Mesenchymal stem cell (in vitro differentiated cells and primary cell): Measurements from ENCODE around the gene ACACA.

Source experiments
- DNase-seq: peaks from one replicate; pipeline ENCODE4 v3.0.0-alpha.2; 2013
- H2AFZ ChIP-seq: one replicate; pipeline ENCODE4 v1.6.1; 2013; ENCODE audit warnings: low read depth, mild to moderate bottlenecking, control low read depth, inconsistent platforms, low read length, moderate library complexity
- H2AK5ac ChIP-seq: 2 replicates; pipeline ENCODE4 v1.6.1; 2013; ENCODE audit warnings: low read length, moderate library complexity, mild to moderate bottlenecking, inconsistent platforms; ENCODE audit not compliant: severe bottlenecking
- H2BK120ac ChIP-seq: one replicate; pipeline ENCODE4 v1.6.1; 2013; ENCODE audit warnings: low read depth, mild to moderate bottlenecking, inconsistent platforms, low read length, moderate library complexity
- H2BK12ac ChIP-seq, 2 experiments: one replicate each; pipeline ENCODE4 v1.6.1; 2013; ENCODE audit warnings: inconsistent platforms in 2 of 2, low read length in 2 of 2, mild to moderate bottlenecking in 2 of 2, moderate library complexity in 2 of 2, control low read depth in 1 of 2
- H2BK15ac ChIP-seq: one replicate; pipeline ENCODE4 v1.6.1; 2013; ENCODE audit warnings: mild to moderate bottlenecking, low read depth, inconsistent platforms; ENCODE audit not compliant: poor library complexity, severe bottlenecking
- H2BK5ac ChIP-seq: 2 replicates; pipeline ENCODE4 v1.6.1; 2013; ENCODE audit warnings: low read depth, mild to moderate bottlenecking, low read length, control low read depth, inconsistent platforms; ENCODE audit not compliant: poor library complexity, severe bottlenecking
- H3K14ac ChIP-seq, 2 experiments: one replicate each; pipeline ENCODE4 v1.6.1; 2013; ENCODE audit warnings: inconsistent platforms in 2 of 2, low read length in 2 of 2, control low read depth in 1 of 2, mild to moderate bottlenecking in 1 of 2, moderate library complexity in 1 of 2
- H3K18ac ChIP-seq, 2 experiments: one replicate each; pipeline ENCODE4 v1.6.1; 2013; ENCODE audit warnings: inconsistent platforms in 2 of 2, low read length in 2 of 2, control low read depth in 1 of 2, low read depth in 1 of 2, mild to moderate bottlenecking in 1 of 2
- H3K23ac ChIP-seq, 2 experiments: one replicate each; pipeline ENCODE4 v1.6.1; 2013; ENCODE audit warnings: inconsistent platforms in 2 of 2, low read length in 2 of 2, mild to moderate bottlenecking in 2 of 2, moderate library complexity in 2 of 2, control low read depth in 1 of 2
- H3K27ac ChIP-seq: 2 replicates; pipeline ENCODE4 v1.5.1; 2013; ENCODE audit warnings: mild to moderate bottlenecking, moderate library complexity, low read length, control low read depth, inconsistent platforms; ENCODE audit not compliant: poor library complexity, severe bottlenecking
- H3K27me3 ChIP-seq, 2 experiments: 2 replicates each; pipeline versions ENCODE4 v1.6.1 to v1.7.0; 2013; ENCODE audit warnings: low read length in 2 of 2, mild to moderate bottlenecking in 2 of 2, moderate library complexity in 2 of 2, control low read depth in 1 of 2, inconsistent platforms in 1 of 2; ENCODE audit not compliant: control insufficient read depth in 1 of 2, insufficient read depth in 1 of 2
- H3K36me3 ChIP-seq, 2 experiments: 2 replicates each; pipeline versions ENCODE4 v1.6.1 to v1.7.0; 2013; ENCODE audit warnings: low read length in 2 of 2, control low read depth in 1 of 2, inconsistent platforms in 1 of 2, low read depth in 1 of 2, mild to moderate bottlenecking in 1 of 2; ENCODE audit not compliant: insufficient read depth in 2 of 2, control insufficient read depth in 1 of 2
- H3K4ac ChIP-seq, 2 experiments: one replicate each; pipeline ENCODE4 v1.6.1; 2013; ENCODE audit warnings: inconsistent platforms in 2 of 2, low read length in 2 of 2, mild to moderate bottlenecking in 2 of 2, moderate library complexity in 2 of 2, control low read depth in 1 of 2, low read depth in 1 of 2
- H3K4me1 ChIP-seq: 2 replicates; pipeline ENCODE4 v1.6.1; 2013; ENCODE audit warnings: low read depth, low read length, control low read depth; ENCODE audit not compliant: control insufficient read depth, insufficient read depth
- H3K4me2 ChIP-seq: 2 replicates; pipeline ENCODE4 v1.6.1; 2013; ENCODE audit warnings: low read length, mild to moderate bottlenecking, inconsistent platforms; ENCODE audit not compliant: poor library complexity, severe bottlenecking
- H3K4me3 ChIP-seq, 2 experiments: 2 replicates each; pipeline versions ENCODE4 v1.5.1 to v1.7.0; 2013; ENCODE audit warnings: low read length in 2 of 2, mild to moderate bottlenecking in 2 of 2, control low read depth in 1 of 2, low read depth in 1 of 2; ENCODE audit not compliant: insufficient read depth in 1 of 2
- H3K79me1 ChIP-seq: replicated peaks from 2 replicates; pipeline ENCODE4 v1.6.1; 2013; ENCODE audit warnings: mild to moderate bottlenecking, control low read depth, low read length, inconsistent platforms; ENCODE audit not compliant: poor library complexity, severe bottlenecking
- H3K9ac ChIP-seq: 2 replicates; pipeline ENCODE4 v1.7.0; 2013; ENCODE audit warnings: mild to moderate bottlenecking, low read length, moderate library complexity
- H3K9me3 ChIP-seq: 2 replicates; pipeline ENCODE4 v1.7.0; 2013; ENCODE audit warnings: mild to moderate bottlenecking, low read length; ENCODE audit not compliant: control insufficient read depth
- H4K8ac ChIP-seq: one replicate; pipeline ENCODE4 v1.6.1; 2013; ENCODE audit warnings: inconsistent platforms, mild to moderate bottlenecking, low read length, moderate library complexity
- H4K91ac ChIP-seq: one replicate; pipeline ENCODE4 v1.6.1; 2013; ENCODE audit warnings: mild to moderate bottlenecking, low read length, inconsistent platforms
- WGBS: methylation state at CpG from one replicate; pipeline ENCODE4 v1.1.7; 2013; ENCODE audit warnings: mixed read lengths; 5-methylcytosine and 5-hydroxymethylcytosine counted together

ACACA gene

DNA sequence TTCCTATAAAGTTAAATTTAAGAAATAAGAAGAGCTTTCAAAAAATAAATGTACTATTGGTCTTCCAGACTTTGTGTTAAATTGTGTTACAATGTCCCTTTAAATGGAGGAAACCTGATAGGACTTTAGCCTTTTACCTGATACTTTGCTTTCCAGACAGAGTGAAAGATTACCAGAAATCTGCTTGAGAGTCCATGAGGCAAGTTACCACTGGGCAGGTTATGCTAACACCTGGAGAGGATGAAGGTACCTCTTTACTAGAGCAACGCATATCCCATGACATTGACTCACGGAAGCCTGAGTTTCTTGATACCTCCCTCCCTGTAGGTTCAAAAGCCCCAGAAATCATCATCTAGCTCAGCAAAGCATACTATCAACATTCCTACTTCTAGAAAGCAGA, 174.7 kb downstream of the ACACA start:
- H3K36me3 ChIP-seq = peaks cover 6 to 76% of the 10 kb centered on the region in 2 experiments
- H3K79me1 ChIP-seq = peaks cover 3% of the 10 kb centered on the region
- no peak overlapping the region for H2BK5ac ChIP-seq
- H2AK5ac ChIP-seq = no peak overlapping the region
- H3K4me3 ChIP-seq = no peak overlapping the region
- no peak overlapping the region for H3K4me2 ChIP-seq
- no peak overlapping the region for H2BK15ac ChIP-seq
- H3K27me3 ChIP-seq = no peaks in the 10 kb centered on the region
- H2BK12ac ChIP-seq = no peak overlapping the region
- H3K4me1 ChIP-seq = no peaks in the 10 kb centered on the region
- no peak overlapping the region for H2BK120ac ChIP-seq
- H3K9ac ChIP-seq = no peak overlapping the region
- no peak overlapping the region for H3K27ac ChIP-seq
- no peak overlapping the region for H4K91ac ChIP-seq
- WGBS = 100% methylated on average over 2 of the region's 2 CpGs
- H2AFZ ChIP-seq = no peak overlapping the region
- no peak overlapping the region for H4K8ac ChIP-seq
- no peak overlapping the region for H3K18ac ChIP-seq
- DNase-seq = no peak
- H3K9me3 ChIP-seq = no peaks in the 10 kb centered on the region
- no peak overlapping the region for H3K14ac ChIP-seq
- no peak overlapping the region for H3K4ac ChIP-seq
- no peak overlapping the region for H3K23ac ChIP-seq

DNA sequence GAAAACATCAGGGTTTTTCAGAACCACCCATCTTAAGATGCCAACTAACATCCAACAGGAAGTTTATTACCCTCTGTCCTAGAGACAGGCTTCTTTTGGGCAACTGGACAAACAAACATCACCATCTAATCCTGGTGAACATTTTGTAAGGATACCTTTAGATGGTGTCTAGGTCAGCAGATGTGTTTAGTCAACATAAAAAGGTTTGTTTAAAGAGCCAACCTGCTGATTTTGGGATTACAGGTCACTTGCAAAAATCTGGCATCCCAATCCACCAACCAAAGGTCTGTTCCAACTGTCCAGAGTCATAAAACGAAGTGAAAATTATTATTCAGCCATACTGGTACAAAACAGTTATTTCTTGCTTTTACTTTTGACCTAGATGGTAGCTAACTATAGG, 176.0 kb downstream of the ACACA start:
- Histone ChIP-seq H2AFZ (no peak overlapping the region), H3K23ac (no peak overlapping the region), H3K14ac (no peak overlapping the region), H3K9me3 (no peaks in the 10 kb centered on the region), H4K91ac (no peak overlapping the region), H2AK5ac (no peak overlapping the region), H2BK15ac (no peak overlapping the region), H3K9ac (no peak overlapping the region), H2BK12ac (no peak overlapping the region), H2BK5ac (no peak overlapping the region), H4K8ac (no peak overlapping the region), H3K27ac (no peak overlapping the region), H3K4me3 (no peak overlapping the region), H3K27me3 (no peaks in the 10 kb centered on the region), H3K18ac (no peak overlapping the region), H3K36me3 (peaks cover 3 to 76% of the 10 kb centered on the region in 2 experiments), H2BK120ac (no peak overlapping the region), H3K4ac (no peak overlapping the region), H3K4me2 (no peak overlapping the region), H3K79me1 (peaks cover 3% of the 10 kb centered on the region), H3K4me1 (no peaks in the 10 kb centered on the region)
- WGBS = 100% methylated on average over 1 of the region's 1 CpG
- DNase-seq = no peak

DNA sequence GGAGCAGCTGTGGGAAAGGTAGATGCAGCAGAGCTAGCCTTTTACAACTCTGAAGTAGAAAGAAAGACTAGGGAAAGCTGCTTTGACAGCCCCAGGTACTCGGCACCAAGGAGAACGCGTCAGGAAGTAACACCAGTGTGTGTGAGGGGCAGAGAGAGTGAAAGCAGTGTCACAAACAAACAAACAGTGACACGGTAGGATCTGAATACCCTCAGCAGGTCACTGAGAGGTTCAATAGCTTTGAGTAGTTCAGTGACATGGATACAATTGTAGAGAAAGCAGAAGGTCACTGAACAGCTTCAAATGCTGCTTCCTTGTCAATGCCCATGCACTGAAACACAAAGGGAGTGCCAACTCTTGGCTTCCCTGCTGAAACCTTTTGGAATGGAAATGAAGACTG, 181.2 kb downstream of the ACACA start:
- Histone ChIP-seq H3K4me3 (no peak overlapping the region), H3K27ac (no peak overlapping the region)
- WGBS = 51% methylated on average over 4 of the region's 4 CpGs

DNA sequence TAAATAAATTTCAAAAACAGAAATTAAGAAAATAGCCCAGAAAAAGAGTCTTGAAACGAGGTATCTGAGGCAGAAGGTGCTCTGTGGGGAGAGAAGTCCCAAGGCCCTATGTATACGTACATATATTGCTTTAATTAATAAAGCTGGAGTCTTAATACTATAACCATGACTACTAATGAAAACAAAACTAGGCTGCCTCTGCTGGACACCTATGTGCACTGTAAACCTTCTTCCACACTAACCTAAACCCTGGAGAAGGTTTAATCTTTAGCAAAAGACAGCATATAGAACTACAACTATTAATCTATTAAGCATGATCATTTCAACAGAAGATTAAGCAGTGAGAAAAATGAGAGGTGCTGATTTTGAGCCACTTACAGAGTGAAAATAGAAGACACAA, 184.8 kb downstream of the ACACA start:
- Histone ChIP-seq H3K79me1 (peaks cover 4% of the 10 kb centered on the region), H3K27me3 (no peaks in the 10 kb centered on the region), H3K4me2 (no peak overlapping the region), H3K23ac (no peak overlapping the region), H4K8ac (no peak overlapping the region), H2AFZ (no peak overlapping the region), H3K9me3 (no peaks in the 10 kb centered on the region), H3K4me3 (no peak overlapping the region), H3K18ac (no peak overlapping the region), H3K27ac (no peak overlapping the region), H3K9ac (no peak overlapping the region), H3K4me1 (no peaks in the 10 kb centered on the region), H2AK5ac (no peak overlapping the region), H4K91ac (no peak overlapping the region), H3K36me3 (peaks cover 8 to 86% of the 10 kb centered on the region in 2 experiments), H3K4ac (no peak overlapping the region), H2BK15ac (no peak overlapping the region), H2BK12ac (no peak overlapping the region), H2BK120ac (no peak overlapping the region), H2BK5ac (no peak overlapping the region), H3K14ac (no peak overlapping the region)
- DNase-seq = no peak
- no CpG with 5 or more reads among the region's 2 CpGs for WGBS

More for the DNA sequence above, 181.2 kb downstream of the ACACA start:
- Histone ChIP-seq H4K91ac (no peak overlapping the region), H2AFZ (no peak overlapping the region), H3K36me3 (peaks cover 8 to 69% of the 10 kb centered on the region in 2 experiments), H3K23ac (no peak overlapping the region), H3K79me1 (peaks cover under 1% of the 10 kb centered on the region), H3K9ac (no peak overlapping the region), H2BK5ac (no peak overlapping the region), H4K8ac (no peak overlapping the region), H3K27me3 (no peaks in the 10 kb centered on the region), H3K4me1 (no peaks in the 10 kb centered on the region), H3K9me3 (no peaks in the 10 kb centered on the region), H3K4ac (no peak overlapping the region), H2BK15ac (no peak overlapping the region), H2BK120ac (no peak overlapping the region), H2AK5ac (no peak overlapping the region), H3K18ac (no peak overlapping the region), H3K4me2 (no peak overlapping the region), H2BK12ac (no peak overlapping the region), H3K14ac (no peak overlapping the region)
- DNase-seq = no peak
